Renal cortical epithelial cell (primary cell): ENCODE data around the gene HPCAL1. TPM values are rescaled to one million over a fixed set of nuclear protein-coding genes. Genes with fewer than 3 reads are reported as not detected.

Experiments used
- DNase-seq: peaks from one replicate; pipeline ENCODE4 v3.0.0-alpha.2; 2011; ENCODE audit warnings: low read depth
- total RNA-seq: library from RNA; depleted of rRNA; stranded (reverse); fragments of >200 nt; gene quantifications from 2 replicates; pipeline ENCODE4 v1.2.3, GENCODE V29; 2014

HPCAL1 gene
- total RNA-seq, 1 donor from 2014 or later, result 90.2 TPM

- no peak for DNase-seq
Measured at GRCh38 chr2:10388954-10389560, 86.4 kb downstream of the HPCAL1 start.

DNA sequence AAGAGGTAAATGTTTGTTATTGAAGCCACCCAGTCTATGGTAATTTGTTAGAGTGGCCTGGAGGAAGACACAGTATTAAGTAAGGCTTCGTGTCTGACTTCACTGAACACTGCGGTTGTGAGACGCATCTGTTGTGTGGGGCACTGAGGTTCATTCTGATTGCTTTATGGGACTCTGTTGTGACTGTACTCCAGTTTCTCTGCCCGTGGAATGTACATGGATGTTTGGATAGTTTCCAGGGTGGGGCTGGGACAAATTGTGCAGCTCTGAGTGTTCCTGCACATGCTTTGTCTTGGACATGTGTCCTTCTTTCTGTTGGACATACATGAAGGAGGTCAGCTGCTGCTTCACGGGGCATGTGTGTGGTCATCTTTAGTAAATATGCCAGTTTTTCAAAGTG lies 86.9 kb downstream of the HPCAL1 start:
- DNase-seq, result peak; percentile 55

DNA sequence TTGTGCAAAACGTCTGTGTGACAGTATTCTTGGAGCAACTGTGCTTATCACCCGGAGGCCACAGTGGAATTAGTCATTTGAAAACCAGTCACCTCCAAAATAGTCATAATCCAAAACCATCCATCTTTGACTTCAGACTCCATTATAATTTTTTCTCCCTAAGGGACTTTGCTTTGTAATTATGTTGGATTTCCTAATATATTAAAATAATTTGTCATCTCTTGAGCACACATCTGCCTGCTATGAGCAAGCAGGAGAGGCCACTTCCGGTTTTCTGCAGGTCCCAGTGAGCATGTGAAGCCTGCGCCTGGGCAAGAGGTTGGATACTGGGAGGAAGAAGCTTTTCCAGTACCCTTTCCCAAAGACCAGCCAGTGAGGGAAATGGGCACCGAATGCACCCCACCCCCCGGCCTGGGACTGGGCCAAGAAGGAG lies 87.7 kb downstream of the HPCAL1 start:
- no peak for DNase-seq

DNA sequence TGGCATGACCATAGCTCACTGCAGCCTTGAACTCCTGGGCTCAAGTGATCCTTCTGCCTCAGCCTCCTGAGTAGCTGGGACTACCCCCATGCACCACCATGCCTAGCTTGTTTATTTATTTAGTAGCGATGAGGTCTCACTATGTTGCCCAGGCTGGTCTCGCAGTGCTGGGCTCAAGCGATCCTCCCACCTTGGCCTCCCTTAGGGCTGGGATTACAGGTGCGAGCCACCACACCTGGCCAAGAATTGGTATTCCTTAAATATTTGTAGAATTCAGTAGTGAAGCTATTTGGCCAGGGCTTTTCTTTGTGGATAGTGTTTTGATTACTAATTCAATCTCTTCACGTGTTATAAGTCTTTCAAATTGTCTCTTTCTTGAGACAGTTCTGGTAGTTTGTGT lies 89.4 kb downstream of the HPCAL1 start:
- DNase-seq, result no peak

- no peak for DNase-seq
Measured at GRCh38 chr2:10392548-10392947, 89.8 kb downstream of the HPCAL1 start.

- peak; percentile 42 for DNase-seq
Measured at GRCh38 chr2:10392951-10393639, 90.4 kb downstream of the HPCAL1 start.

DNA sequence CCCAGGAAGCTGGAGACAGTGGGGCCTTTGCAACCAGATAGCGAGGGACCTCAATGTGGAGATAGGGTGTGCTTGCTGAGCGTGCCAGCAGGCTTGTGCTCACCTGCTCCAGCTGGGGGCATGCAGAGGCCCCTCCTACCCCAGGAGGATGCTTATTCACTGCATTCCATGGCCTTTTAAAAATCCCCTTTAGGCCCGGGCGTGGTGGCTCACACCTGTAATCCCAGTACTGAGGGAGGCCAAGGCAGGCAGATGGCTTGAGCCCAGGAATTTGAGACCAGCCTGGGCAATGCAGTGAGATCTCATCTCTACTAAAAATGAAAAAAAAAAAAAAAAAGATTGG lies 90.9 kb downstream of the HPCAL1 start:
- no peak for DNase-seq

GRCh38 chr2:10395893-10396292 lies 93.2 kb downstream of the HPCAL1 start:
- no peak for DNase-seq

DNA sequence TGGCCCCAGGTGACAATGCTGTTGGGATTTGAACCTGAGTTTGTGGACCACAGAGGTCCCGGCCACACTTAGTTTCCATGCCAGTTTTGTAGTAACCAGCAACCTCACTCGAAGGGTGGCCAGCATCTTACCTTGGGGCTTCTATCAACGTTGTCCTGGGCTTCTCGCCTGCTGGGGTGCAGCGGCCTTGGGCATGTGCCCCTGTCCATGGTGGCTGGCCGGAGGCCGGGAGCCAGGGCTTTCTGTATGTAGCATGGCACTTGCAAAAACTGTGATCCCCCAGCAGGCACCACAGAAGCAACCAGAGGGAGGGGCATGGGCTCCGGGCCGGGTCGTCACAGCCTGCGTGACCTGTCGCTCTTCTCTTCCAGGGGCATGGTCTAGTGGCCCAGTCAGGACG lies 93.8 kb downstream of the HPCAL1 start:
- DNase-seq, result no peak

GRCh38 chr2:10397297-10397875 lies 94.7 kb downstream of the HPCAL1 start:
- DNase-seq, result no peak

GRCh38 chr2:10397878-10398277 lies 95.2 kb downstream of the HPCAL1 start:
- no peak for DNase-seq

DNA sequence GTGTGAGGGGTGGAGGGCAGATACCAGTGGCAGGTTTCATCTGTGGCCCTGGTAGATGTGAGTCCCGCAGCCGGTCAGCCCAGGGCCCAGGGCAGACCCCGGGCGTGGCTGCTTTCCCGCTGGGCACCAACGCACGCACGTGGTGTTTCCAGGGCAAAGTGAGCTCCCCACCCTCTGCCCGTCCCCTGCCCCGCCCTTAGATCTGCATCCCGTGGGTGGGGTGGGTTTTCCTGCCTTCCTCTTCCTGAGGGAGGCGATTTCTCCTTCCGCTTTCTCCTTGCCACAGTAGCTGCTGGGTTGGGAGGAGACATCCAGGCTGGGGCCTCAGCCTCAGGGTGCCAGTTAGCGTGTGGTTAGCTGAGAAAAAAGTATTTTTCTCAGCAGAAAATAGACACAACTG lies 95.8 kb downstream of the HPCAL1 start:
- no peak for DNase-seq

DNA sequence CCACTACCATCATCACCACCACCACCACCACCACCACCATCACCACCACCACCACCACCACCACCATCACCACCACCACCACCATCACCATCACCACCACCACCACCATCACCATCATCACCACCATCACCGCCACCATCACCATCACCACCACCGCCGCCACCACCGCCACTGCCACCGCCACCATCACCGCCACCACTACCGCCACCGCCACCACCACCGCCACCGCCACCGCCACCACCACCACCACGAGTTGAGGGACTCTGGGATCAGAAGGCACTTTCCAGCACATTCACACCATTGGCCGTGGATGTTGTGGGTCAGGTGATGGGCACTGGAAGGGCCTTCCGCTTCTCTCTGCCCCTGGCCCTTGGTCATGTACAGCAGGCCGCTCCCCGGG lies 96.7 kb downstream of the HPCAL1 start:
- DNase-seq, result no peak

GRCh38 chr2:10400002-10400401 lies 97.3 kb downstream of the HPCAL1 start:
- DNase-seq, result no peak

DNA sequence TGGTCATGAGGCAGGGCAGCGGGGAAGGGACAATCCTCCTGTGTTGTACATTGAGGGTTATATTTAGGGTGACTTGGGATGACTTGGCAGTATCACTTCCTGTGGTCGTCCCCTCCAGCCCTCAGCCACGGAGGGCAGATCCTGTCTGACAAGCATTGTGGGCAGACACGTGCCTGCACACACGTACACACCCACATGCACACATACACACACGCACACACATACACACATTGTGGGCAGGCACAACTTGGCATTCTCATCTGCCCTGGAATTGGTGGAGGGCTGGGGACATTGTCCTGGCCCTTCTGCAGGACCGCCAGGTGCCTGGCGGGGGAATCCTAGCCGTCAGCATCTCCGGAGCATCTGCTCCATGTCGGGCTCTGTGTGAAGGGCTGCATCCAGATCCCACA lies 97.9 kb downstream of the HPCAL1 start:
- DNase-seq, result no peak

- no peak for DNase-seq
Measured at GRCh38 chr2:10400978-10401951, 98.6 kb downstream of the HPCAL1 start.

GRCh38 chr2:10402062-10402585 lies 99.4 kb downstream of the HPCAL1 start:
- DNase-seq, result no peak

- DNase-seq, result no peak
Measured at GRCh38 chr2:10402653-10403215, 100.0 kb downstream of the HPCAL1 start.

DNA sequence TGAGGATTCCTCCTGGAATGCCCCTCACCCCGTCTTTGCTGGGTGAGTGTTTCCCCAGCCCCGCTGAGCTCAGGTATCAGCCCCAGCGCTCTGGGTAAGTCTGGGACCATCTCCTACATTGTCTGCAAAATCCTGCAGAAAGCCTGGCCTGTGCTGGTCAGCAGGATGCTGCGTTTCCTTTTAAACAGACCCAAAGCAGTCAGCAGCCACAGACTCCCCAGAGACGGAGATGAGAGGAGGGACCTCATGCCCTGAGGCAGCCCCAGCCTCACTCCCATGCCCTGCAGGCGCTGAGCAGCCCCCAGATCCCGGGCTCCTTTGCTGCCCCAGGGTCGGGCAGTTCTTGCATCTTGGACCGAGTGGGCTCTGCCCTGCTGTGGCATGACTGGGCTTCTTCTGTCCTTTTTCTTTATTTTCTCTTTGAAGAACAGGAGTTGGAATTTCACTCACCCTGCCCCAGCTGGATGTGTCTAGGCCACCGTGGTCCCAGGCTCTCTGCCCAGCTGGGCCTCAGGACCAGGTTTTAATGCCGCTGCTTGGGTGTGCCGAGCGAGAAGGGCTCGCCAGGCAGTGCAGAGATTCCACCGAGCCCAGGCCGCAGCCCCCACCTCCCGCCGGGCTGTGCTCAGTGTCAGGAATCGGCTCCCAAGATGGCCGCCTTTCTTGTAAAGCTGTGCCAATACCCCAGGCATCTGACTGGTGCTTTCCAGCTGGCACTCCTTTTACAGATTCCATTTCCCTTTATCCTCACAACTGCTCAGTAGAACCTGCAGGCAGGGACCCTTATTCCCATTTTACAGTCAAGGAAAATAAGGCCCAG lies 101.8 kb downstream of the HPCAL1 start:
- no peak for DNase-seq

DNA sequence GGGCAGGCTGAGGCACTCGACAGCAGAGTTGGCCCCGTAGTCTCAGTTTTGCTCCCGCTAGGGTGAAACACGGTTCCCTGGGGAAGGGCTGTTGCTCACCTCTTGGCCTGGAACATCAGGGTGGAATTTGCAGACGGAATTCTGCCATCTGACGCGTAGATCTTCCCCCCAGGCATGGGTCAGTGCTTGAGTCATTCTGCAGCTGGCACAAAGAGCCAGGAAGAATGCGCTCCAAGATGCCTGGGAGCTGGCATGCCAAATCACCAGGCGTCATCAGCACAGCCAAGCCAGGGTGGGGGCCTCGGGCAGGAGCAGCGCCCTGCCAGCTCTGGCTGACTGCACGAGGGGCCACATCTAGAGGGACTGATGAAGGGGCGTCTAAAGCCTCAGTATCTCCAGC lies 102.7 kb downstream of the HPCAL1 start:
- peak; percentile 98 for DNase-seq

- DNase-seq, result no peak
Measured at GRCh38 chr2:10406016-10406415, 103.3 kb downstream of the HPCAL1 start.
